MM.1S (cell line): ENCODE data around the gene FOXP1.

Experiments
- EZH2 ChIP-seq: fragments of 300-600 bp; sonication (generic); optimal IDR thresholded peaks from 2 replicates; pipeline ENCODE3; 2017; ENCODE audit warnings: low read depth, mild to moderate bottlenecking, antibody characterized with exemption, low read length, mixed read lengths
- EZH2phosphoT487 ChIP-seq: fragments of 300-600 bp; sonication (generic); IDR thresholded peaks from 2 replicates; pipeline ENCODE4 v1.6.1; 2018; ENCODE audit warnings: antibody characterized with exemption, low read length
- TF ChIP-seq, protein P1 (sequence below): fragments of 300-600 bp; sonication (generic); IDR thresholded peaks from 2 replicates; pipeline ENCODE4 v1.5.1; 2016; ENCODE audit warnings: antibody characterized with exemption, low read length, mixed read lengths

DNA sequence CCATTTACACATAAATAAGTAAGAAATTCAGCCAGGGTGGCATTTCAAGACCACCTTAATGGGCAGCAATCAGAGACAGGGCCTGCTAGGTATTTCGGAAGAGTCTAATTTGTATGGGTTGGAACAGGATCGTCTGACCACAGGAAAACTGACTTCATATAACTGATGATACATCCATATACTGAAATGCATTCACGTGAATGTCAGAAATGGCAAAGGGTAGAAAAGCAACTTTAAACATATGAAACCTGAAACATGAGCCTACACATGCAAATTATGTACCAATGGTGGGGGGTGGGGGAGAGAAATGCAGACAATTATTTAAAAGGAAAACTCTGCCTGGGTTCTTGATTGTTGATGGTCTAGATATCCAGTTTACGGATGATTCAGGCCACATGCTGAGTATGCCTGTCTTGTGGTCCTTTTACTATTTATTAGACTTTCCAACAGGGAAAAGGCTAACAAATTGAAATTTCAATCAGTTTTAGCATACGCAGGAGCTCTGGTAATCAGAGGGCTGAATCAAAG, 582.2 kb downstream of the FOXP1 start:
- no peak for TF ChIP-seq EZH2phosphoT487
- TF ChIP-seq, protein P1, sequence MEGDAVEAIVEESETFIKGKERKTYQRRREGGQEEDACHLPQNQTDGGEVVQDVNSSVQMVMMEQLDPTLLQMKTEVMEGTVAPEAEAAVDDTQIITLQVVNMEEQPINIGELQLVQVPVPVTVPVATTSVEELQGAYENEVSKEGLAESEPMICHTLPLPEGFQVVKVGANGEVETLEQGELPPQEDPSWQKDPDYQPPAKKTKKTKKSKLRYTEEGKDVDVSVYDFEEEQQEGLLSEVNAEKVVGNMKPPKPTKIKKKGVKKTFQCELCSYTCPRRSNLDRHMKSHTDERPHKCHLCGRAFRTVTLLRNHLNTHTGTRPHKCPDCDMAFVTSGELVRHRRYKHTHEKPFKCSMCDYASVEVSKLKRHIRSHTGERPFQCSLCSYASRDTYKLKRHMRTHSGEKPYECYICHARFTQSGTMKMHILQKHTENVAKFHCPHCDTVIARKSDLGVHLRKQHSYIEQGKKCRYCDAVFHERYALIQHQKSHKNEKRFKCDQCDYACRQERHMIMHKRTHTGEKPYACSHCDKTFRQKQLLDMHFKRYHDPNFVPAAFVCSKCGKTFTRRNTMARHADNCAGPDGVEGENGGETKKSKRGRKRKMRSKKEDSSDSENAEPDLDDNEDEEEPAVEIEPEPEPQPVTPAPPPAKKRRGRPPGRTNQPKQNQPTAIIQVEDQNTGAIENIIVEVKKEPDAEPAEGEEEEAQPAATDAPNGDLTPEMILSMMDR = no peak
- no peak for TF ChIP-seq EZH2
